H1 (cell line): ENCODE data around the gene KLHL17. TPM values are rescaled to one million over a fixed set of nuclear protein-coding genes. Genes with fewer than 3 reads are reported as not detected.
A peak's percentile ranks its signal among the peaks of the same experiment; 100 is the strongest.

Source experiments
- CTCF ChIA-PET: fragments of 300-600 bp; sonication (Branson Sonifier 250); formaldehyde crosslinking; loops from one replicate; lab custom pipeline; 2021; ENCODE audit not compliant: partially characterized antibody; lab: Charles Lee
- POLR2A ChIA-PET: fragments of 300-600 bp; sonication (Branson Sonifier 250); formaldehyde crosslinking; loops from one replicate; lab custom pipeline; 2021; ENCODE audit warnings: inconsistent platforms; ENCODE audit not compliant: partially characterized antibody; lab: Charles Lee
- DNase-seq, 2 experiments: peaks; one replicate each; pipeline versions ENCODE4 v3.0.0 to v3.0.0-alpha.2; 2010 to 2022; ENCODE audit warnings: low spot score in 2 of 2, low read depth in 1 of 2, mixed read lengths in 1 of 2
- FAIRE-seq: peaks from 2 replicates; lab custom pipeline; 2011; peaks lifted over from hg19 to GRCh38; lab: Jason Lieb, UNC
- H2AFZ ChIP-seq: 2 replicates; pipeline ENCODE4 v1.8.1; 2012; ENCODE audit warnings: low read length, inconsistent platforms
- H2AK5ac ChIP-seq: 2 replicates; pipeline ENCODE4 v1.6.1; 2013; ENCODE audit warnings: low read depth, low read length
- H2BK120ac ChIP-seq: replicated peaks from 2 replicates; pipeline ENCODE3; 2013; ENCODE audit warnings: low read depth, low read length, inconsistent platforms
- H2BK12ac ChIP-seq: 2 replicates; pipeline ENCODE4 v1.6.1; 2013; ENCODE audit warnings: low read depth, low read length
- H2BK15ac ChIP-seq: 2 replicates; pipeline ENCODE4 v1.6.1; 2013; ENCODE audit warnings: low read length
- H2BK20ac ChIP-seq: 2 replicates; pipeline ENCODE4 v1.6.1; 2013; ENCODE audit warnings: low read length
- H2BK5ac ChIP-seq: 2 replicates; pipeline ENCODE4 v1.6.1; 2013; ENCODE audit warnings: low read depth, low read length
- H3K14ac ChIP-seq: 2 replicates; pipeline ENCODE4 v1.6.1; 2013; ENCODE audit warnings: inconsistent platforms; ENCODE audit not compliant: insufficient read length
- H3K18ac ChIP-seq: 2 replicates; pipeline ENCODE4 v1.6.1; 2013; ENCODE audit warnings: low read length; ENCODE audit errors: extremely low read depth
- H3K23ac ChIP-seq: 2 replicates; pipeline ENCODE4 v1.6.1; 2013; ENCODE audit warnings: inconsistent platforms; ENCODE audit not compliant: insufficient read length
- H3K23me2 ChIP-seq: 2 replicates; pipeline ENCODE4 v1.6.1; 2013; ENCODE audit warnings: low read depth, low read length
- H3K27ac ChIP-seq: 2 replicates; pipeline ENCODE4 v1.6.1; 2011; ENCODE audit warnings: low read depth, low read length, inconsistent platforms
- H3K27me3 ChIP-seq, 4 experiments: replicated peaks in 1 of 4; 1 replicate in 1 of 4; 2 replicates in 3 of 4; pipeline versions ENCODE4 v1.6.1 to v1.8.1; 2011 to 2013; ENCODE audit warnings: low read length in 3 of 4, mild to moderate bottlenecking in 3 of 4, inconsistent platforms in 2 of 4, mixed read lengths in 2 of 4, moderate library complexity in 1 of 4; ENCODE audit not compliant: control insufficient read depth in 3 of 4, insufficient read depth in 3 of 4; ENCODE audit errors: extremely low read depth in 1 of 4
- H3K36me3 ChIP-seq, 4 experiments: 2 replicates each; pipeline versions ENCODE4 v1.6.1 to v1.8.1; 2011 to 2013; ENCODE audit warnings: mild to moderate bottlenecking in 4 of 4, low read length in 3 of 4, moderate library complexity in 2 of 4, control low read depth in 1 of 4, inconsistent platforms in 1 of 4; ENCODE audit not compliant: insufficient read depth in 4 of 4, control insufficient read depth in 2 of 4
- H3K4ac ChIP-seq: replicated peaks from 2 replicates; pipeline ENCODE3; 2013; ENCODE audit warnings: low read length, low read depth, mixed read lengths, inconsistent platforms; ENCODE audit not compliant: insufficient read length
- H3K4me1 ChIP-seq, 4 experiments: replicated peaks in 1 of 4; 1 replicate in 1 of 4; 2 replicates in 3 of 4; pipeline versions ENCODE4 v1.6.1 to v1.8.1; 2011 to 2013; ENCODE audit warnings: low read length in 3 of 4, inconsistent platforms in 2 of 4, mixed read lengths in 1 of 4; ENCODE audit not compliant: insufficient read depth in 4 of 4, control insufficient read depth in 3 of 4
- H3K4me2 ChIP-seq, 2 experiments: 2 replicates each; pipeline versions ENCODE4 v1.6.1 to v1.8.1; 2011 to 2013; ENCODE audit warnings: low read depth in 2 of 2, low read length in 2 of 2, control low read depth in 1 of 2, inconsistent platforms in 1 of 2, mild to moderate bottlenecking in 1 of 2; ENCODE audit not compliant: insufficient read depth in 1 of 2
- H3K4me3 ChIP-seq, 4 experiments: fragments of 200-600, 300-600 bp in 1 of 4; sonication (generic), shearing (Covaris generic), sonication (Bioruptor Twin) in 1 of 4; 2 replicates each; pipeline versions ENCODE4 v1.5.1 to v1.8.1; 2011 to 2016; ENCODE audit warnings: low read length in 4 of 4, low read depth in 3 of 4, control low read depth in 2 of 4, inconsistent platforms in 2 of 4, mild to moderate bottlenecking in 2 of 4, mixed read lengths in 1 of 4, moderate library complexity in 1 of 4; ENCODE audit not compliant: insufficient read depth in 2 of 4; ENCODE audit errors: extremely low read depth in 1 of 4
- H3K56ac ChIP-seq: replicated peaks from 2 replicates; pipeline ENCODE3; 2013; ENCODE audit warnings: low read depth, mild to moderate bottlenecking, mixed read lengths, low read length, inconsistent platforms; ENCODE audit not compliant: insufficient read length
- H3K79me1 ChIP-seq: 2 replicates; pipeline ENCODE4 v1.6.1; 2013; ENCODE audit warnings: low read depth, low read length, control low read depth
- H3K79me2 ChIP-seq, 2 experiments: 2 replicates each; pipeline versions ENCODE4 v1.6.1 to v1.8.1; 2012 to 2013; ENCODE audit warnings: low read length in 2 of 2, mild to moderate bottlenecking in 2 of 2, inconsistent platforms in 1 of 2; ENCODE audit not compliant: insufficient read depth in 2 of 2, control insufficient read depth in 1 of 2
- H3K9ac ChIP-seq, 4 experiments: replicated peaks in 1 of 4; 1 replicate in 1 of 4; 2 replicates in 3 of 4; pipeline versions ENCODE4 v1.6.1 to v1.8.1; 2011 to 2013; ENCODE audit warnings: low read depth in 3 of 4, low read length in 3 of 4, control low read depth in 2 of 4, mild to moderate bottlenecking in 2 of 4, moderate library complexity in 2 of 4, inconsistent platforms in 1 of 4; ENCODE audit errors: extremely low read depth in 1 of 4
- H3K9me3 ChIP-seq, 2 experiments: 2 replicates each; pipeline versions ENCODE4 v1.6.1 to v1.8.1; 2012 to 2013; ENCODE audit warnings: mild to moderate bottlenecking in 2 of 2, moderate library complexity in 2 of 2, control low read depth in 1 of 2, inconsistent platforms in 1 of 2, low read depth in 1 of 2, low read length in 1 of 2, mixed read lengths in 1 of 2; ENCODE audit not compliant: insufficient read depth in 2 of 2
- H4K20me1 ChIP-seq, 2 experiments: replicated peaks in 1 of 2; 2 replicates each; pipeline versions ENCODE3 to v1.8.1; 2011 to 2013; ENCODE audit warnings: inconsistent platforms in 2 of 2, low read length in 2 of 2, mild to moderate bottlenecking in 1 of 2; ENCODE audit not compliant: insufficient read depth in 2 of 2, control insufficient read depth in 1 of 2
- H4K5ac ChIP-seq: 2 replicates; pipeline ENCODE4 v1.6.1; 2013; ENCODE audit warnings: low read length, low read depth, mixed read lengths, inconsistent platforms; ENCODE audit not compliant: insufficient read length
- H4K8ac ChIP-seq: 2 replicates; pipeline ENCODE4 v1.8.0; 2013; ENCODE audit warnings: mild to moderate bottlenecking, moderate library complexity, low read length, inconsistent platforms; ENCODE audit not compliant: insufficient read depth; ENCODE audit errors: extremely low read depth
- H4K91ac ChIP-seq: replicated peaks from 2 replicates; pipeline ENCODE3; 2013; ENCODE audit warnings: low read length, mixed read lengths, inconsistent platforms; ENCODE audit not compliant: insufficient read length
- ASH2L ChIP-seq: fragments of 200-600, 300-600 bp; sonication (generic); IDR thresholded peaks from one replicate; pipeline ENCODE4 v1.7.1; 2017; ENCODE audit warnings: low read length
- CTBP2 ChIP-seq: IDR thresholded peaks from 2 replicates; pipeline ENCODE4 v1.7.0; 2011; ENCODE audit warnings: borderline replicate concordance, mild to moderate bottlenecking, moderate library complexity, mixed read lengths, low read length; ENCODE audit not compliant: insufficient read depth, insufficient read length
- FOSL1 ChIP-seq: IDR thresholded peaks from 2 replicates; pipeline ENCODE4 v1.6.1; 2011; ENCODE audit warnings: mild to moderate bottlenecking, low read depth, low read length, moderate library complexity; ENCODE audit not compliant: insufficient read depth
- POLR2AphosphoS5 ChIP-seq: IDR thresholded peaks from 2 replicates; pipeline ENCODE4 v1.6.1; 2011; ENCODE audit warnings: low read depth, low read length
- RAD21 ChIP-seq, 2 experiments: IDR thresholded peaks in 1 of 2; conservative IDR thresholded peaks in 1 of 2; 2 replicates each; pipeline ENCODE4 v1.6.1; 2011; ENCODE audit warnings: low read depth in 2 of 2, low read length in 2 of 2, improper control_type of control experiment in 1 of 2, inconsistent platforms in 1 of 2, mild to moderate bottlenecking in 1 of 2, moderate library complexity in 1 of 2
- RFX5 ChIP-seq: IDR thresholded peaks from 2 replicates; pipeline ENCODE4 v1.6.1; 2011; ENCODE audit warnings: low read depth, low read length, improper control_type of control experiment, borderline replicate concordance
- SIN3A ChIP-seq, 2 experiments: IDR thresholded peaks in 1 of 2; conservative IDR thresholded peaks in 1 of 2; 2 replicates each; pipeline ENCODE4 v1.6.1; 2011 to 2012; ENCODE audit warnings: low read length in 2 of 2, improper control_type of control experiment in 1 of 2, low read depth in 1 of 2, mild to moderate bottlenecking in 1 of 2
- TEAD4 ChIP-seq: IDR thresholded peaks from 2 replicates; pipeline ENCODE4 v1.6.1; 2012; ENCODE audit warnings: low read depth, low read length, inconsistent platforms, mixed read lengths
- WGBS, 2 experiments: shearing (Covaris generic) in 1 of 2; methylation state at CpG; one replicate each; pipeline versions ENCODE4 v1.1.6 to v1.1.7; 2013 to 2015; ENCODE audit warnings: low lambda C conversion rate in 2 of 2, mixed read lengths in 2 of 2, inconsistent platforms in 1 of 2, low coverage in 1 of 2, missing lambda C conversion rate in 1 of 2; ENCODE audit not compliant: insufficient replicate concordance in 2 of 2, insufficient coverage in 1 of 2, insufficient read length in 1 of 2; ENCODE audit errors: extremely low coverage in 1 of 2, missing lambda C conversion rate in 1 of 2; 5-methylcytosine and 5-hydroxymethylcytosine counted together
- polyA plus RNA-seq, 7 experiments: library from polyadenylated mRNA; depleted of rRNA in 3 of 7; stranded (reverse) in 5 of 7; unstranded in 2 of 7; fragments of >200 nt in 5 of 7; fragments of 200-250 nt in 2 of 7; gene quantifications; 1 replicate in 5 of 7; 2 replicates in 1 of 7; 4 replicates in 1 of 7; pipeline versions ENCODE4 v1.2.1 to v1.2.3, GENCODE V29; 2011 to 2013; ENCODE audit warnings: missing spikeins in 2 of 7, mixed read lengths in 2 of 7
- total RNA-seq: library from RNA; stranded (reverse); fragmentation: NEBNext Ultra II Directional; extraction: Animal tissue kit (Norgen Biotek cat#: 25700); gene quantifications from 2 replicates; pipeline ENCODE4 v1.2.1, GENCODE V29; 2021

Gene KLHL17
- total and polyA plus RNA-seq, 2 of the 8 experiments (the other 6 are each of a cell fraction or from before 2014, with no cell fraction given) = 32.6 to 36.1 TPM

GRCh38 chr1:983798-984475 is 23.6 kb downstream of the KLHL17 start:
- Histone ChIP-seq H4K8ac (no peak overlapping the region; the same call in 1 of the 2 replicates), H3K4me2 (peak overlapping the region in 1 of 2 experiments; percentile 38; a peak in 2 of 4 replicates), H3K23ac (no peak overlapping the region), H4K20me1 (peaks cover 0 to 8% of the 10 kb centered on the region in 2 experiments), H3K14ac (no peak overlapping the region), H3K4ac (no peak overlapping the region), H3K9me3 (no peaks in the 10 kb centered on the region), H3K23me2 (peaks cover 4% of the 10 kb centered on the region; the same call in 1 of the 2 replicates), H3K79me2 (no peaks in the 10 kb centered on the region), H2AK5ac (no peak overlapping the region), H2AFZ (no peak overlapping the region), H2BK20ac (no peak overlapping the region), H4K91ac (no peak overlapping the region), H3K18ac (no peak overlapping the region), H3K27ac (no peak overlapping the region), H3K27me3 (peaks cover 0 to 29% (median 17%) of the 10 kb centered on the region in 4 experiments; a peak in 6 of 7 replicates), H3K4me1 (no peaks in the 10 kb centered on the region; a peak in 1 of 7 replicates), H2BK120ac (no peak overlapping the region), H3K36me3 (no peaks in the 10 kb centered on the region), H3K4me3 (no peak overlapping the region), H3K9ac (no peak overlapping the region), H3K79me1 (no peaks in the 10 kb centered on the region), H4K5ac (no peak overlapping the region), H2BK12ac (0 out of 2 replicates have a peak overlapping the region, but pooled peaks have one; percentile 50), H2BK15ac (no peak overlapping the region; the same call in 1 of the 2 replicates), H2BK5ac (no peak overlapping the region), H3K56ac (no peak overlapping the region)
- CTCF ChIA-PET = interaction anchor here (0.6 to 6.9 kb wide), 45 partner anchors 8 to 431 kb away, joined by 3 to 86 read pairs (median 5); partner anchors contain the start of genes HES4, ISG15, PLEKHN1 and RNF223
- POLR2A ChIA-PET = interaction anchor here (0.7 to 1.6 kb wide), 5 partner anchors 15 to 80 kb away, joined by 3 to 4 read pairs (median 4); partner anchors contain the start of gene HES4
- no peak for FAIRE-seq
- 29% methylated on average over 20 of the region's 29 CpGs; no CpG with 5 or more reads in 1 of the 2 experiments for WGBS, 2 experiments
- peak in 1 of 2 experiments; percentile 92 for DNase-seq
- TF ChIP-seq SIN3A (conservative IDR thresholded peaks at IDR 0.05 in 1 of 2, IDR thresholded peaks at IDR 0.05 in 1 of 2; ENCODE audit: low read depth in 1 of 2, low read length in 2 of 2) (no peak), CTBP2 (no peak), ASH2L (no peak), POLR2AphosphoS5 (no peak), RAD21 (IDR thresholded peaks at IDR 0.05 in 1 of 2, conservative IDR thresholded peaks at IDR 0.05 in 1 of 2; ENCODE audit: low read depth in 2 of 2, low read length in 2 of 2) (peak; percentile 80 to 83), TEAD4 (no peak), RFX5 (no peak), FOSL1 (no peak)
